Mucosa of gallbladder (tissue), 1 donor: ENCODE data around the gene KRT13. TPM values are rescaled to one million over a fixed set of nuclear protein-coding genes. Genes with fewer than 3 reads are reported as not detected.

ENCODE experiments used
- DNase-seq: peaks from one replicate; pipeline ENCODE4 v3.0.0-alpha.2; 2020; ENCODE audit warnings: low spot score
- total RNA-seq: library from RNA; stranded (reverse); gene quantifications from one replicate; pipeline ENCODE4 v1.2.1, GENCODE V29; 2021
- donor health status: DM: no; HTN: no; CAD: no.

KRT13 gene
- total RNA-seq, 1 donor from 2014 or later = 0.40 TPM

DNA sequence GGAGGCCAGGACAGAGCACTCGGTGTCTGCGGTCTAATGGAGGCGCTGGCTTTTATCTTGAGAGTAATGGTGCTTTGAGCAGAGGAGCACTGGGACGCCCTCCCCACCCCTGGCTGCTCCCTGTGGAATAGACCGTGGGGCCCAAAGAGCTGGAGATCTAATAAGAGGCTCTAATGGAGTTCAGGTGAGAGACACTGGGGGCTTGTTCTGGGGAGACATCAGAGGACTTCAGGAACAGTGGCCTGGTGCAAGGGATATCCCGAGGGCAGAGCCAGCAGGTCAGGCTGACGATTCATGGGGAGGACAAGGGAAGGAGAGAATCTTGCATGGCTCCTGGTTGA lies 32.2 kb upstream of the KRT13 start:
- DNase-seq = no peak

GRCh38 chr17:41536741-41537613 lies 31.6 kb upstream of the KRT13 start:
- DNase-seq = no peak

- DNase-seq = peak; percentile 81
Measured at GRCh38 chr17:41535764-41536481, 30.5 kb upstream of the KRT13 start.

GRCh38 chr17:41534899-41535546 lies 29.6 kb upstream of the KRT13 start:
- DNase-seq = no peak

- DNase-seq = no peak
Measured at GRCh38 chr17:41533613-41534012, 28.2 kb upstream of the KRT13 start.

- peak; percentile 53 for DNase-seq
Measured at GRCh38 chr17:41532947-41533570, 27.6 kb upstream of the KRT13 start.

DNA sequence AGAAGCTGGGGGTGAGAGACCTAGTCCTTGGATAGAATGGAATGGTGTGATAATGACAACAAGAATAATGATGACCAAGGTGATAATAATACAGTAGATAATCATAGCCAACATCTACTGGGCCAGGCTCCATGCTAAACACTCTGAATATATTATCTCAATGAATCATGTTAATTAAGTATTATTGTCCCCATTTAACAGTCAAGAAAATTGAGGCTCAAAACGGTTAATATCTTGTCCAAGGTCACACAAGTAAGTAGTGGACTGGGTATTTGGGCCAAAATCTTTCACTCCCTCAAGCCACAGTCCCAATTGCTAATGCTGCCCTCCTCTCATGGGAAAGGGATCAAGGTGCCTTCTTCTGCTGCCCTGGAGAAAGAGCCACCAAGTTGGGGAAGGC lies 26.6 kb upstream of the KRT13 start:
- no peak for DNase-seq

GRCh38 chr17:41530062-41531048 lies 24.9 kb upstream of the KRT13 start:
- peak; percentile 60 for DNase-seq

GRCh38 chr17:41529491-41529915 lies 24.1 kb upstream of the KRT13 start:
- no peak for DNase-seq

GRCh38 chr17:41528959-41529353 lies 23.5 kb upstream of the KRT13 start:
- DNase-seq = no peak

GRCh38 chr17:41527063-41528023 lies 21.9 kb upstream of the KRT13 start:
- no peak for DNase-seq

GRCh38 chr17:41524261-41524660 lies 18.8 kb upstream of the KRT13 start:
- no peak for DNase-seq

DNA sequence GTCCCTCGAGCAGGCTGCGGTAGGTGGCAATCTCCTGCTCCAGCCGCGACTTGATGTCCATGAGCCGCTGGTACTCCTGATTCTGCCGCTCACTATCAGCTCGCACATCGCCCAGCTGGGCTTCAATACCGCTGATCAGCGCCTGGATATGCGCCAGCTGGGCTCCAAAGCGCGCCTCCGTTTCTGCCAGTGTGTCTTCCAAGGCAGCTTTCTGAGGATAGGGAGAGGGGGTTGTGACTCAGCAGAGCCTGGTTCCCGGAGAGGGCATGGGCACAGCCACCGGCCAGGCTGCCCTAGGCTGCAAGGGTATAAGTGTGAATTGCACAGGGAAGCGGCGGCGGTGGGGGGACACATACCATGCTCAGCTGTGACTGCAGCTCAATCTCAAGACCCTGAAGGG lies 18.4 kb upstream of the KRT13 start:
- DNase-seq = peak; percentile 44

DNA sequence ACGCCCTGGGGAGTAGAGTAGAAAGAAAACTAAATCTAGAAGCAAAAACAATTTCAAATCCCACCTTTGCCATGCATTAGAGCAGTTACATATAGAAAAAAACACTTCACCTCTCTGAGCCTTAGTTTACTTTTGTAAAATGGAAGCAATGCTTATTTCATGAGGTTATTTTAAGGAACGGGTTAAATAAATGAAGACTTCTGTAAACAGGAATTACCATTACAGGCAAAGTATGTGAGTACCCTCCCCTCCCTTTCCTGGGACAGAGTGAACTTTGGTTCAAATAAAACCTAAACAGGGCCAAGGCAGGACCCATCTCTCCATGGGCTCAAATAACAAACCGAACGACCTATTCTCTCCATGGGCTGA lies 17.8 kb upstream of the KRT13 start:
- no peak for DNase-seq

- DNase-seq = peak; percentile 61
Measured at GRCh38 chr17:41522301-41523224, 17.2 kb upstream of the KRT13 start.

DNA sequence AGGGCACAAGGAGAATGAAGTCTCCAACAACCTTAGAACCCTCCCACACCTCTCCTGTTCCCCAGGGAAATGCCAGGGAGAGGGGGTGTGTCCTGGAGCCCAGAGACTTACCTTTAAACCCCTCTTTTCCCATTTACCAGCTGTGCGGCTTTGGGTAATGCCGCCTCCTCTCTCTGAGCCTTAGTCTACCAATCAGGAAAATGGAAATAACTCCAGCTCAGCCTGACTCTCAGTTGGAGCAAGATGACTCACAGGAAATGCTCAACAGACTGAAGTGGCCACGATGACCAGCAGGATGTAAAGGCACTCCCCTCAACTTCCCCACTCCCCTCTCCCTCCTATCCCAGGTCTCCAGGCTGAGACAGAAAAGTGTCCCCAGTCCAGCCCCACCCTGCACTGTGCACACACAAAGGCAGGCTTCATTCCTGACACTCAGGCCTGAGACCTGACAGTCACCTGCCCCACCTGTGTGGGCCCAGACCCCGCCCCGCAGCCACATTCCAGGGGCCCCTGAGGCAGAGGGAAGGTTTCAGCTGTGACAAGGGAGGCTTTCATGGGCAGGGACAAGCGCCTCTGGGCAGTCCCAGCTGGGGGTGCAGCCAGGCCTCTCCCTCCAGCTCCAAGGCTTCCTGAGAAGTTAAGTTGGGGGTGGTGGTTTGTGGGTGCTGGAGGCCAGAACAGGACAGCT lies 16.3 kb upstream of the KRT13 start:
- peak; percentile 77 for DNase-seq

DNA sequence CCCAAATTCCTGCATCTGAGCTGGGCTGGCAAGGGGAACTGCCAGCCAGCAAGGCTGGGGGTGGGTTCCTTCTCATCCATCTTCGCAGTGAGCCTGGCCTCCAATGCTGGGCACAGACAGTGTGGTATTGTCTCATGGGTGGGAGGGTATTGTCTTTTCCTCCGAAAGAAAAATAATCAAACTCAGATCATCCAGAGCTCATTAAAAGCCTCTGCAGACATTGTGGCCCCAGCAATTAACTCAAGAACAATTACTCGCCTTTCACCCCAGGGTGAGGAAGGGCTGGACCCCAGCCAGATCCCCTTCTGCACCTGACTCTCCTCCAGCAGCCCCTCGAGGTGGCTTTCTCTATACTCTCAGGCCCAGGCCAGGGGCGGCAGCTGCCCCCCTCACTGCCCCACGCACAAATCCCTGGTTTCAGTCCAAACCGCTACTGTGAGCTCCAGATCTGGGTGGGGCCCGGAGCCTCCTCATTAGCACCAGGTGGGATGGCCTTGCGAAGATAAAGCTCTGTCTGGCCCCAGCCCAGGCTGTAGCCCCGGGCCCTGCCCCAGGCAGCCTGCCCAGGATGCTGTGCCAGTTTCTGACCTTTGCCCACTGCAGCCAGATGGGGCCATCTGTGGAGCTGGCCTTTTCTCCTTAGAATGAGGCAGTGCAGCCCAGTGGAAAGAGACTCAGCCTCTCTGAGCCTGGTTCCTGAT lies 15.6 kb upstream of the KRT13 start:
- no peak for DNase-seq
